Panc1 (cell line): ENCODE data around the gene MEP1A. TPM values are rescaled to one million over a fixed set of nuclear protein-coding genes. Genes with fewer than 3 reads are reported as not detected.

Experiments
- ATAC-seq: fragments of 200-7000 bp; cut with Tn5 transposase; 2 replicates; pipeline ENCODE4 v1.9.1; 2020; ENCODE audit warnings: mild to moderate bottlenecking, moderate library complexity
- BruUV-seq: library from RNA; stranded (reverse); fragments of 400-500 nt; replicated peaks from 2 replicates; lab custom pipeline; 2021; lab: Mats Ljungman, UMichigan
- CTCF ChIA-PET: fragments of 300-600 bp; sonication (Branson Sonifier 250); formaldehyde crosslinking; loops from one replicate; lab custom pipeline; 2022; ENCODE audit warnings: antibody characterized with exemption; lab: Charles Lee
- POLR2A ChIA-PET: fragments of 300-600 bp; sonication (Branson Sonifier 250); formaldehyde crosslinking; loops from one replicate; lab custom pipeline; 2022; ENCODE audit warnings: antibody characterized with exemption; lab: Charles Lee
- DNase-seq: peaks from one replicate; pipeline ENCODE4 v3.0.0-alpha.2; 2010; ENCODE audit warnings: low read depth, low spot score
- H3K27ac ChIP-seq: 2 replicates; pipeline ENCODE4 v1.5.1; 2011; ENCODE audit warnings: mild to moderate bottlenecking, low read length, inconsistent platforms
- H3K27me3 ChIP-seq: fragments of 200-500 bp; sonication (Bioruptor generic); 2 replicates; pipeline ENCODE4 v1.6.0; 2014; ENCODE audit warnings: low read length, inconsistent platforms; ENCODE audit not compliant: control insufficient read depth, insufficient read depth
- H3K36me3 ChIP-seq: fragments of 200-500 bp; sonication (Bioruptor generic); 2 replicates; pipeline ENCODE4 v1.5.1; 2014; ENCODE audit warnings: inconsistent platforms, mild to moderate bottlenecking, low read length, moderate library complexity; ENCODE audit not compliant: control insufficient read depth, insufficient read depth
- H3K4me1 ChIP-seq: 2 replicates; pipeline ENCODE4 v1.5.1; 2011; ENCODE audit warnings: inconsistent platforms, mild to moderate bottlenecking, low read length, moderate library complexity; ENCODE audit not compliant: control insufficient read depth, insufficient read depth
- H3K4me3 ChIP-seq, 2 experiments: 2 replicates each; pipeline ENCODE4 v1.5.1; 2011 to 2012; ENCODE audit warnings: low read depth in 2 of 2, low read length in 2 of 2, mild to moderate bottlenecking in 2 of 2, inconsistent platforms in 1 of 2, moderate library complexity in 1 of 2
- H3K9me3 ChIP-seq: fragments of 200-500 bp; sonication (Bioruptor generic); 2 replicates; pipeline ENCODE4 v1.5.1; 2014; ENCODE audit warnings: low read depth, mild to moderate bottlenecking, inconsistent platforms, low read length, moderate library complexity; ENCODE audit not compliant: control insufficient read depth, insufficient read depth
- POLR2AphosphoS5 ChIP-seq: IDR thresholded peaks from 2 replicates; pipeline ENCODE4 v1.6.1; 2012; ENCODE audit warnings: mild to moderate bottlenecking, low read depth, low read length, moderate library complexity
- SIN3A ChIP-seq: IDR thresholded peaks from 2 replicates; pipeline ENCODE4 v1.6.1; 2012; ENCODE audit warnings: low read depth, mild to moderate bottlenecking, low read length, moderate library complexity, borderline replicate concordance; ENCODE audit not compliant: insufficient read depth
- TCF7L2 ChIP-seq: IDR thresholded peaks from 2 replicates; pipeline ENCODE4 v1.6.1; 2011; ENCODE audit warnings: mild to moderate bottlenecking, low read depth, low read length, inconsistent platforms
- in situ Hi-C: cut with HindIII; loops from 2 replicates; pipeline ENCODE4 v1.10.0; 2016; ENCODE audit warnings: low sequenced_read_pairs, low pct_unique_long_range_greater_than_20kb
- intact Hi-C: fragments of 100-400 bp; cut with micrococcal nuclease; formaldehyde crosslinking; loops from one replicate; pipeline ENCODE4 v1.10.0; 2022; ENCODE audit not compliant: unreplicated experiment
- total RNA-seq: library from RNA; stranded (reverse); gene quantifications from one replicate; pipeline ENCODE4 v1.2.1, GENCODE V29; 2021; ENCODE audit not compliant: unreplicated experiment
- TF ChIP-seq, protein P1 (sequence below): fragments of 450-650 bp; IDR thresholded peaks from 2 replicates; pipeline ENCODE4 v1.5.1; 2017; ENCODE audit warnings: mild to moderate bottlenecking
- TF ChIP-seq, protein P2 (sequence below), 2 experiments: IDR thresholded peaks; 2 replicates each; pipeline ENCODE4 v1.6.1; 2011 to 2012; ENCODE audit warnings: low read depth in 2 of 2, control low read depth in 1 of 2, low read length in 1 of 2, mild to moderate bottlenecking in 1 of 2, moderate library complexity in 1 of 2; ENCODE audit not compliant: insufficient read depth in 1 of 2

MEP1A gene
- total RNA-seq, 1 experiment from 2014 or later: not detected

DNA sequence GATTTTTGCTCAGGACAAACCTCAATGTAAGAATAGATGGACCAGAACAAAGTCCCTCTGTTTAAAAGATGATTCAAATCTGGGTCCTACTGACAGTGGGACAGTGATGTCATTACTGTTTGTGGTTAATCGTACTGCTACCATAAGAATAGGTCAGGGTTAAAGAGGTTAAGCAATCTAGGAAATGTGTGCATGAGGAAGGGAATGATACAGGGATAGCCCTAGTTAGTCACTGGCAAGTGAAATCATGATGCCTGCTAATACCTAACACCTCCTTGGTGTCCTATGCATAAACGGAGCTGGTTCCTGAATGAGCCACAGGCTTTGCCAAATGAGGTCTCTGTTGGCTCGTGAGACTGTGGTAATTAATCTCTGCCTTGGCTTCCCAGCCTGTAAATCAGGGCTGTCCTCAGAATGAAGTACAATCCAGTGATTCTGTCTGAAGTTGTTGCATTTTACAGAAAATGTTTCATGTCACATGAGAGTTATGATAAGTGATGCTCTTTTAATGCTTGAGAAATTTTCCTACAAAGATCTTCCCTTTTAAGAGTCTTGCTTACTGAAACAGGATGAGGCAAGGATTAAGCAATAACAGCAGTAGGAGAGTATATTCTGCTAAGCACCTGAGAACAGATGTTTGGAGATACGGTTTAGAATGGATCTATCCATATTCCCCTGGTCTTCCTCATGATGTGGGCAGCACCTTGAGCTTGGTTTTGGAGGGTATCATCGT is 3.8 kb downstream of the MEP1A start:
- in situ Hi-C loops: no loop called here
- Histone ChIP-seq H3K27me3 (no peaks in the 10 kb centered on the region), H3K36me3 (no peaks in the 10 kb centered on the region), H3K4me1 (no peaks in the 10 kb centered on the region), H3K4me3 (no peak overlapping the region), H3K27ac (no peak overlapping the region), H3K9me3 (no peaks in the 10 kb centered on the region)
- TF ChIP-seq SIN3A: no peak
- TF ChIP-seq TCF7L2: no peak
- TF ChIP-seq, protein P1, sequence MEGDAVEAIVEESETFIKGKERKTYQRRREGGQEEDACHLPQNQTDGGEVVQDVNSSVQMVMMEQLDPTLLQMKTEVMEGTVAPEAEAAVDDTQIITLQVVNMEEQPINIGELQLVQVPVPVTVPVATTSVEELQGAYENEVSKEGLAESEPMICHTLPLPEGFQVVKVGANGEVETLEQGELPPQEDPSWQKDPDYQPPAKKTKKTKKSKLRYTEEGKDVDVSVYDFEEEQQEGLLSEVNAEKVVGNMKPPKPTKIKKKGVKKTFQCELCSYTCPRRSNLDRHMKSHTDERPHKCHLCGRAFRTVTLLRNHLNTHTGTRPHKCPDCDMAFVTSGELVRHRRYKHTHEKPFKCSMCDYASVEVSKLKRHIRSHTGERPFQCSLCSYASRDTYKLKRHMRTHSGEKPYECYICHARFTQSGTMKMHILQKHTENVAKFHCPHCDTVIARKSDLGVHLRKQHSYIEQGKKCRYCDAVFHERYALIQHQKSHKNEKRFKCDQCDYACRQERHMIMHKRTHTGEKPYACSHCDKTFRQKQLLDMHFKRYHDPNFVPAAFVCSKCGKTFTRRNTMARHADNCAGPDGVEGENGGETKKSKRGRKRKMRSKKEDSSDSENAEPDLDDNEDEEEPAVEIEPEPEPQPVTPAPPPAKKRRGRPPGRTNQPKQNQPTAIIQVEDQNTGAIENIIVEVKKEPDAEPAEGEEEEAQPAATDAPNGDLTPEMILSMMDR: no peak
- TF ChIP-seq POLR2AphosphoS5: no peak
- TF ChIP-seq, protein P2, sequence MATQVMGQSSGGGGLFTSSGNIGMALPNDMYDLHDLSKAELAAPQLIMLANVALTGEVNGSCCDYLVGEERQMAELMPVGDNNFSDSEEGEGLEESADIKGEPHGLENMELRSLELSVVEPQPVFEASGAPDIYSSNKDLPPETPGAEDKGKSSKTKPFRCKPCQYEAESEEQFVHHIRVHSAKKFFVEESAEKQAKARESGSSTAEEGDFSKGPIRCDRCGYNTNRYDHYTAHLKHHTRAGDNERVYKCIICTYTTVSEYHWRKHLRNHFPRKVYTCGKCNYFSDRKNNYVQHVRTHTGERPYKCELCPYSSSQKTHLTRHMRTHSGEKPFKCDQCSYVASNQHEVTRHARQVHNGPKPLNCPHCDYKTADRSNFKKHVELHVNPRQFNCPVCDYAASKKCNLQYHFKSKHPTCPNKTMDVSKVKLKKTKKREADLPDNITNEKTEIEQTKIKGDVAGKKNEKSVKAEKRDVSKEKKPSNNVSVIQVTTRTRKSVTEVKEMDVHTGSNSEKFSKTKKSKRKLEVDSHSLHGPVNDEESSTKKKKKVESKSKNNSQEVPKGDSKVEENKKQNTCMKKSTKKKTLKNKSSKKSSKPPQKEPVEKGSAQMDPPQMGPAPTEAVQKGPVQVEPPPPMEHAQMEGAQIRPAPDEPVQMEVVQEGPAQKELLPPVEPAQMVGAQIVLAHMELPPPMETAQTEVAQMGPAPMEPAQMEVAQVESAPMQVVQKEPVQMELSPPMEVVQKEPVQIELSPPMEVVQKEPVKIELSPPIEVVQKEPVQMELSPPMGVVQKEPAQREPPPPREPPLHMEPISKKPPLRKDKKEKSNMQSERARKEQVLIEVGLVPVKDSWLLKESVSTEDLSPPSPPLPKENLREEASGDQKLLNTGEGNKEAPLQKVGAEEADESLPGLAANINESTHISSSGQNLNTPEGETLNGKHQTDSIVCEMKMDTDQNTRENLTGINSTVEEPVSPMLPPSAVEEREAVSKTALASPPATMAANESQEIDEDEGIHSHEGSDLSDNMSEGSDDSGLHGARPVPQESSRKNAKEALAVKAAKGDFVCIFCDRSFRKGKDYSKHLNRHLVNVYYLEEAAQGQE (IDR thresholded peaks at IDR 0.05; ENCODE audit: insufficient read depth in 1 of 2, low read depth in 2 of 2, low read length in 1 of 2): no peak
- intact Hi-C loops: no loop called here
- no TSS peak for BruUV-seq
- DNase-seq: no peak
- ChIA-PET CTCF (no interaction called here), POLR2A (no interaction called here)
- no peak for ATAC-seq

DNA sequence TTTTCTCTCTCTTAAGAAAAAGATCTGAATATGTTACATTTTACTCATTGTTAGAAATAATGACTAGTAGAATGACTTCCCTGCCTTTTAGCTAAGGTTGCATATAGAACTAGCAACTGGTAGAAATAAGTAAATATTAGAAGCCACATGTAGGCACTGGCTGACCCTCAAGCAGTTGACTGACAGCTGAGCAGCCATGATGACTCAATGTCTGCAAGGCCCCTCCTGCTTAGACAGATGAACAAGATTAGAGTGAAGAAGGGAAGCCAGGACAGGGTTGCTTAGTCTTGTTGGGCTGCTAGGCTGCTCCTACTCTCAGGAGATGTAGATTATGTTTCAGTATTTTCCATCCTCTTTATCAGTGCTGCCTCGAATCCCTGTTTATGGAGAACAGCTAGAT is 6.5 kb downstream of the MEP1A start:
- no peak overlapping the region for H3K27ac ChIP-seq
- H3K36me3 ChIP-seq: no peaks in the 10 kb centered on the region
- no peak for DNase-seq
- no peak for ATAC-seq
- H3K4me1 ChIP-seq: no peaks in the 10 kb centered on the region
- POLR2A ChIA-PET: no interaction called here
- TF ChIP-seq TCF7L2 (no peak), POLR2AphosphoS5 (no peak), SIN3A (no peak)
- TF ChIP-seq, protein P1: no peak
- TF ChIP-seq, protein P2 (IDR thresholded peaks at IDR 0.05; ENCODE audit: insufficient read depth in 1 of 2, low read depth in 2 of 2, low read length in 1 of 2): no peak
- no peak overlapping the region for H3K4me3 ChIP-seq
- no peaks in the 10 kb centered on the region for H3K27me3 ChIP-seq
- CTCF ChIA-PET: no interaction called here
- intact Hi-C loops: no loop called here
- in situ Hi-C loops: no loop called here
- no peaks in the 10 kb centered on the region for H3K9me3 ChIP-seq
- no TSS peak for BruUV-seq
